Measurements from ENCODE around the gene LIN7C. TPM values are rescaled to one million over a fixed set of nuclear protein-coding genes. Genes with fewer than 3 reads are reported as not detected.
A peak's percentile ranks its signal among the peaks of the same experiment; 100 is the strongest.

Gene LIN7C
- total and polyA plus RNA-seq, 2 of the 13 experiments (the other 11 are each of a cell fraction or from before 2014, with no cell fraction given) = 14.8 to 37.2 TPM

GRCh38 chr11:27506200-27507182 lies at the start of gene LIN7C (continued):
- TF ChIP-seq ZNF567 (CRISPR knock-in tag; IDR thresholded peaks at IDR 0.05; ENCODE audit: borderline replicate concordance) (no peak; the same call in 1 of the 2 replicates), ARNTL (CRISPR knock-in tag; IDR thresholded peaks at IDR 0.05) (0 out of 2 replicates have a peak, but pooled peaks have one; percentile 2), FUBP1 (CRISPR knock-in tag; IDR thresholded peaks at IDR 0.05; ENCODE audit: borderline replicate concordance) (no peak), THRA (CRISPR knock-in tag; IDR thresholded peaks at IDR 0.05; ENCODE audit: borderline replicate concordance) (peak; percentile 37; the same call in 1 of the 2 replicates), ZNF788 (CRISPR knock-in tag; IDR thresholded peaks at IDR 0.05; ENCODE audit: borderline replicate concordance) (peak; percentile 84; the same call in 1 of the 2 replicates), KAT2B (IDR thresholded peaks at IDR 0.05; ENCODE audit: borderline replicate concordance, low read depth, low read length) (no peak), HOXD1 (CRISPR knock-in tag; IDR thresholded peaks at IDR 0.05) (peak; percentile 63; the same call in 1 of the 2 replicates), ZNF800 (CRISPR knock-in tag; IDR thresholded peaks at IDR 0.05) (no peak), EHMT2 (IDR thresholded peaks at IDR 0.05; ENCODE audit: borderline replicate concordance, low read depth, low read length) (0 out of 2 replicates have a peak, but pooled peaks have one; percentile 7), NFAT5 (CRISPR knock-in tag; IDR thresholded peaks at IDR 0.05) (peak; percentile 73; the same call in 1 of the 2 replicates), ARNT2 (CRISPR knock-in tag; IDR thresholded peaks at IDR 0.05; ENCODE audit: low read depth) (peak; percentile 87), ZNF33A (CRISPR knock-in tag; IDR thresholded peaks at IDR 0.05; ENCODE audit: borderline replicate concordance) (peak; percentile 80; the same call in 1 of the 2 replicates), CREM (IDR thresholded peaks at IDR 0.05) (peak; percentile 97), CREM (CRISPR knock-in tag; IDR thresholded peaks at IDR 0.05) (no peak), PBX2 (CRISPR knock-in tag; IDR thresholded peaks at IDR 0.05) (no peak)
